ENCODE data around the gene PROSER2. TPM values are rescaled to one million over a fixed set of nuclear protein-coding genes. Genes with fewer than 3 reads are reported as not detected.

PROSER2 gene
- total RNA-seq, 1 donor from 2014 or later: 0.47 TPM

DNA sequence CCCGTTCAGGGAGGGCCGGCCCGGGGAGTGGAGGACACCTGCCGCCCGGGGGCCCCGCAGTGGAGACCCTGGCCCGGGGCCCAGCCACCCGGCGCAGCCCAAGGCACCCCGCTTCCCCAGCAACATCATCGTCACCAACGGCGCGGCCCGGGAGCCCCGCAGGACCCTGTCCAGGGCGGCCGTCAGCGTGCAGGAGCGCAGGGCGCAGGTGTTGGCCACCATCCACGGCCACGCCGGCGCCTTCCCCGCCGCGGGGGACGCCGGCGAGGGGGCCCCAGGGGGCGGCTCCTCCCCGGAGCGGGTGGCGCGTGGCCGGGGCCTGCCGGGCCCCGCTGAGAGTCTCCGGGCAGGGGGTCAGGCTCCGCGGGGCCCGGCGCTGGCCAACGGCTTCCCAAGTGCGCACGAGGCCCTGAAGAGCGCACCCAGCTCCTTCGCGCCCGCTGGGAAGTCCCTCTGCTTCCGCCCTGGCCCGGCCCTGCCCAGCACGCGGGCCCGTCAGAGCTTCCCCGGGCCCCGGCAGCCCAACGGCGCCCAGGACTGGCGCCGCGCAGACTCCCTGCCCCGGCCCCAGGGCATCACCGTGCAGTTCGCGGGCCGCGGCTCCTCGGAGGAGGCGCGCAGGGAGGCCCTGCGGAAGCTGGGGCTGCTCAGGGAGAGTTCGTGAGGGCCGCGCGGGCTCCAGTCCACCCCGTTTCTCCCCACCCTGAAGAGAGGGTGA lies 46.7 kb downstream of the PROSER2 start:
- no peak for DNase-seq

GRCh38 chr10:11870461-11870780 lies 47.3 kb downstream of the PROSER2 start:
- DNase-seq: no peak

DNA sequence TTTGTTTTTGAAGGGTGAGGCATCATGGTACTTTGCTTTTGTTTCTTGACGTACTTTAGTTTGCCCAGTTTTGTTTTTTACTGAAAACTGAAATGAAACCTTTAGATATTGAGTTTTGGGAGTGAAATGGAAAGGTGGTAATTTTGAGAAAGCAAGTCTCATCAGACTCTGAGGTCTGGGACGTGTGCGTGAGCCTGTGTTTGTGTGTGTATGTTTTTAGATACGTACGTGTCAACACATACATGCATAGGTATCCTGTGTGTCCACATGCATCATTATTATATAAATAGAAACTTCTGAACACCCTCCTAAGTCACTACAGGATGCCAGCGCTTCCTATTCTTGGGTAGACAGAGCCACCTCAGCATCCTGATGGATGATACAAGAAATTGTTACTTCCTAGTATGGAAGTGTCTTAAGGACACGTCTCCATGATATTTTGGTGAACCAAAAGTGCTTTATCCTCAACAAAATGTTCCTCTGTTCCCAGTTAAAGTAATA lies 47.8 kb downstream of the PROSER2 start:
- no peak for DNase-seq

DNA sequence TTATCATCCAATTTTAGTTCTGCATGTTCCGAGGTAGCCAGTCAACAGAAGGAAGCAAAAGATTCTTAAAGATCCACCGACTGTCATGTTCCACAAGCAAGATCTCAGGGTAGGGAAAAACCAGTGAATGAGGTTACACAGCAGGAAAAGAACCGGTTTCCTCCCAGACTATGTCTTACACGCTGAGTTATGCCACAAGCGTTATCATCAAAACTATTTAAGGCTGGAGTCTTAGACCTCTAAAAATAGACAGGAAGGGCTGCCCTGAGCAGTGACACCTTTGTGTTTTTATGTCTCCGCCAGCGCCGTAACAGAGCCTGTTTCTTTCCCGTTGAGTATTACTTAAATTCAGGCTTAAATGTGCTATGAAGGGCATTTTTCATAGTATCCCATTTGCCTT lies 48.3 kb downstream of the PROSER2 start:
- DNase-seq: no peak

DNA sequence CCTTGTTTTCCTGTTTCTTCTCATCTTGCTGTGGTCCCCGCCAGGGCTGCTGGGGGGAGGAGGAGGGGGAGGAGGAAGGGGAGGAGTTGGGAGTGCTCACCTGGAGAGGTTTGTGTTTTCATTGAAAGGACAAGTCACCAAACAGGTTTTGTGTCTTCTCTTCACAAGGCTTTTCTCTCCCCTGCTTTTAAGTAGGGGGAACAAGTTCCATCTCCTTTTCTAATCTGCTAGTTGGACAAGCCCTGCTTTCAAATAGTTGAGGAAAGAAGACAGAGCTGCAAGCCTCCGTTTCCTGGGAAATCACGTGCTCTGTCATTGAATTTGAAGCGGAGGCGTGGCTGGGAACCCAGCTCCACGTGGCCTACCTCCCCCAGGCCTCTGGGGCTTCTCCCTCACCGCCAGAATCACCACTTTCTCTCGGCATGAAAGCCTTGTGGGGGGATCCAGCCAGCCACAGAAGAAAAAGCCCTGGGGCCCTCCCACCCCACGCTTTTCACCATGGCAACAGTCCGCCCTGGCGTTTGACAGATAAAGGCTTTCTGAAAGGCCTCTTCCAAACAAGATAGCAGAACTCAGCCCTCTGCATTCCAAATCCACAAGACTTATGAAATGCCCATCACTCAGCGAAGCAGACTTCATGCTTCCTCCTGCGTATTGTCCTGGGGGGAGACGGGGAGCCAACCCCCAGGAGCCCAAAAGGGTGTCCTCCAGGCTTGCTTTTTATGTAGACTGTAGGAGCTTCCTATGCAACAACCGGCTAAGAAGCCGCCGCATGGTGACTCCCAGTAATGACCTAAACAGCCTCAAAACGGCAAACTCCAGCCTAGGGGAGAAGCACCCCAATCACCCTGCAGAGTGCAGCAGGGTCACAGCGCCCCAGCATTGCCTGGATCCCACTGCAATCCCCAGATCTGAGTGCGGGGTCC lies 51.7 kb downstream of the PROSER2 start:
- DNase-seq: no peak

DNA sequence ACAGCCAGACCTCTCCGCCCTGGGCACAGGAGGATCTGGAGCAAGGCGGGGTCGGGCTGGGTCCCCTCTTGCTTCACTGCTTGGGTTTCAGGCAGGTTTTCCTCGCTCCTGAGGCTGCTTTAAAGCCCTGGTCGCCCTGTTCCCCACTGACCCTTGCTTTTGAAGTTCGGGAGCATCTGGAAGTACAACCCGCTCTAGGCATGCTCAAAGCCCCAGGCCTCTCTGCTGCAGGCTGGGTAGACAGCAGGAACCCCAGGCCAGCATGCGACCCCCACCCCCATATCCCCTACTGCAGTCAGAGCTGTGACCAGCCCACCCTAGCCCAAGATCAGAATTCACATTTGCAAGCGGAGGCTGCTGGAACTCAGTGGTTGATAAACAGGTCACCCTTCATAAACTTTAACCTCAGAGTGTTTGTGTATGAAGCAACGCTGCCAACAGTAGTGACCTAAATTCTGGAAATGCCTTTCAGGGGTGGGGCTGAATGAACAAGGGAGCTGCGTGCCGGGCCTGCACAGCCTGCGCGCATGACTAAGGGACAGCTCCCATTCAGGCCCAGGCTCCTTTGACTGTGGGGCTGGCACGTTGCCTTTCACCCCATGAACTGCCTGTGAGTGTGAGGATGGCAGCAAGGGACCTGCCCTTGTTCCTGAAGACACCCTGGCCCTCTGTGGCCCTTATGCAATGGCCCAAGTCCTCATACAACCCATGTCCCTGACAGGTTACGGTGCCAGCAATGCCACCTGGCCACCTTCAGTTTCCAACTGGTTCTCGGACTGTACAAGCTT lies 52.5 kb downstream of the PROSER2 start:
- no peak for DNase-seq

DNA sequence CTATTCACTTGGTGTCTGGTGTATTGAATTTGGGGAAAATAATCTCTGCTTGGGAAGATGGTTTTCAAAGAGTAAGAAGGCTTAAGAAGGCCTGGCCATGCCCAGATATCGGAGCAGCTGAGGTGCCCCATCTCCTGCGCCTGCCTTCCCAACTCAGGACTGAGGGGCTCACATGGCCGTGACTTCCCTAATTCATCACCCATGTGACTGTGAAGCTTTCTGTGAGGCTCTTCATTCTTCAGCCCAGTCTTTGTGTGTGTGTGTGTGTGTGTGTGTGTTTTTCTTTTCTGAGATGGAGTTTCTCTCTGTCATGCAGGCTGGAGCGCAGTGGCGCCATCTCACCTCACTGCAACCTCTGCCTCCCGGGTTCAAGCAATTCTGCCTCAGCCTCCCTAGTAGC lies 53.2 kb downstream of the PROSER2 start:
- no peak for DNase-seq

GRCh38 chr10:11876805-11877590 lies 53.8 kb downstream of the PROSER2 start:
- no peak for DNase-seq

- DNase-seq: no peak
Measured at GRCh38 chr10:11877591-11877905, 54.4 kb downstream of the PROSER2 start.

GRCh38 chr10:11878776-11879175 lies 55.6 kb downstream of the PROSER2 start:
- no peak for DNase-seq

GRCh38 chr10:11879387-11880094 lies 56.4 kb downstream of the PROSER2 start:
- DNase-seq: no peak

- no peak for DNase-seq
Measured at GRCh38 chr10:11880151-11881029, 57.2 kb downstream of the PROSER2 start.

GRCh38 chr10:11881030-11881476 lies 57.9 kb downstream of the PROSER2 start:
- no peak for DNase-seq

DNA sequence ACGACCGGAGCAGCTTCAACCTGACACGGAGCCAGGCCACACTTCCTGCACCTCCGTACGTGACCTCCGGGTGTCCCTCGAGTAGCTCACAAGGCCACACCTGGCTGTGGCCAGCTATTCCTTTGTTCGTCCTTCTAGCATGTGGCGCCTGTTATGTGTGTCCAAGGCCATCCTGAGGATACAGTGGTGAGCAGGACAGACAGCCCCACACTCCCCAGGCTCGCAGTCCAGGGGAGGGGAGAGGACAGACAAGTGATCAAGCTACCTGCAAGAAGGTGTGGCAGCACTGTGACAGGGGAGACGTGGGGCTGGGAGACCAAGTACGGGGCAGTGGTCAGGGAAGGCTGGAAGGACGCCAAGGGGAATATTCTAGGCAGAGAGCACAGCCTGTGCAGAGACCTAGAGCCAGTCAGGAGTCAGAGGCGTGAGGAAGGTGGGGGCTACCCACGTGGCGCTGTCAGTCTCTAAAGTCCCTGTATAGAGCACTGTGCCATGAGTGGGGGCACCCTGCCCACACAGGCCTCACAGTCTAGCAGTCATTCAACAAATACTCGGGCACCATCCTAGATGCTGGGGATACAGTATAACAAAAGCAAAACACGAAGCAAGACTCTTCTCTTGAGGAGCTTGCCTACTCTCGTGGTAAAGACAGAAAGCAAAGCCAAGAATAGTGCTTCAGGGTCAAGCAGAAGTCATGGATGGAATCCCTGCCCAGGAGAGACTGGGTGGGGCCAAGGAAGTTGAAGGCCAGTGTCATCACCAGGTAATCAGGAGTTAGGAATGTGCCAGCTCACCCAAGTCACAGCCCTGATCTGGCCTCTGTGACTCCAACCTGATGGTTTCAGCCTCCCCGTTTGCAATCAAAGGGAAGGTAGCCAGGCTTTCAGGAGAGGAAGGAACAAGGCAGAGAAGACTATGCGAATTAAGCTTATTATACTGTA lies 58.6 kb downstream of the PROSER2 start:
- DNase-seq: no peak

DNA sequence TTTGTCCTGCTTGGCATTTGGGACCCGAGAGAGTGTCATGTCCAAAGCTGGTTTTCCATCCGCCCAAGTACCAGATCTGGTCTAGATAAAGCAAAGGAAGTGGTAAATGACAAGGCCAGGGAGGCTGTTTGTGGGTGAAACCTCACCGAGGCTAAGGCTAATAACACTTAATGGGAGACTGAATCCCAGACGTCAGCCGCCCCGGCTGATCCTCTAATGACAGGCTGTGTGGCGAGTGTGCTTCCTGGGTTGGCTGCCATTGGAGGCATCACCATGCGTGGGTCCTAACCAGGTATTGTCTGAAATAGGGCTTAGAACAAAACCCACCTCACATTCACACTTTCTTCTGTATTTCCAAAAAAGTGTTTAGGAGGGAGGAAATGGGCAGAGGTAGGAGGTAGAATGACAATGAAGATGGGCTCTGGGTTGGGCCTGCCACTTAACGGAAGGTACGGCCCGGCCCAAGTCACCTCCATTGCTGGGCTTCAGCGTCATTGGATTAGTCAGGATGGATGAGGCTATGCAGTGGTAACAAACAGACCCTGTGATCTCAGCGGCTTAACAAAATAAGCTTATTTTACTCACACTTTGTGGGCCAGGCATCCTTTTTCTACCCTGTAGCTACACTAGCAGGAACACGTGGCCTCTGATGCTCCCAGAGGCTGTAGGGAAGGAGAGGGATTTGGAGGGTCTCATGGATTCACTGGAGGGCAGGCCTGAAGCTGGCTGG lies 59.7 kb downstream of the PROSER2 start:
- DNase-seq: no peak

GRCh38 chr10:11884706-11885423 lies 61.7 kb downstream of the PROSER2 start:
- DNase-seq: no peak

DNA sequence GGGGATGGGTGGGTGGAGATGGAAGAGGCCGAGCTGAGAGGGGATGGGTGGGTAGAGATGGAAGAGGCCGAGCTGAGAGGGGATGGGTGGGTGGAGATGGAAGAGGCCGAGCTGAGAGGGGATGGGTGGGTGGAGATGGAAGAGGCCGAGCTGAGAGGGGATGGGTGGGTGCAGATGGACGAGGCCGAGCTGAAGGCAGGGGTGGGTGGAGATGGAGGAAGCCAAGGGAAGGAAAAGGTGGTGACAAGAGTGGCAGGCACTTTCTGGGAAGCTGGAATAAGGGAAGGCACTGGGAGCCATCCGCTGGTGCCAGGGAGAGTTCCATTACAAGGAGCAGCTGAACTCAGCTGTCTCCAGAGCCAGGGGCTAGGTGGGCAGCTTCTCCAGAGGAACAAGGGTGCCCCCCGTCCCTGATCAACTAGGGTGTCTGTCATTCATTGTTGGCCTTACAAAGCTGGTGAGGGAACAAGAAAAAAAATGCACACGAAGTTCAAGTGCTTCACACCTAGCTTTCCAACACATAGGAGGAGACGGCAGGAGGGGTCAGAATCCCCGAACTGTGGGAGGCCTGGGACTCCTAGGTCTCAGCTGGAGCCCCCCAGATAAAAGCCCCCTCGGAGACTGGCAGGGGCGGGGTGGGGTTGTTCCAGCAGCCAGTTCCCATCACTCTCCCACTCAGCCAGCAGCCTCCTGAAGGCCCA lies 62.4 kb downstream of the PROSER2 start:
- no peak for DNase-seq

Measured in occipital lobe (tissue), 2 donors.